DND-41 (cell line): Measurements from ENCODE around the gene TSSC4.
A peak's percentile ranks its signal among the peaks of the same experiment; 100 is the strongest.

ENCODE experiments used
- ATAC-seq: fragments of 200-7000 bp; cut with Tn5 transposase; 3 replicates; pipeline ENCODE4 v1.9.1; 2021; ENCODE audit warnings: low read depth; ENCODE audit not compliant: insufficient read depth
- DNase-seq: peaks from one replicate; pipeline ENCODE4 v3.0.0-alpha.2; 2020
- H2AFZ ChIP-seq: 2 replicates; pipeline ENCODE4 v1.6.0; 2012; ENCODE audit warnings: low read depth, low read length
- H3K27ac ChIP-seq: 2 replicates; pipeline ENCODE4 v1.5.1; 2012; ENCODE audit warnings: low read length, inconsistent platforms
- H3K27me3 ChIP-seq: fragments of 200-600 bp; sonication (generic); 2 replicates; pipeline ENCODE4 v1.6.0; 2012; ENCODE audit warnings: low read length, mild to moderate bottlenecking, inconsistent platforms; ENCODE audit not compliant: insufficient read depth, poor library complexity
- H3K36me3 ChIP-seq: 2 replicates; pipeline ENCODE4 v1.5.1; 2012; ENCODE audit warnings: low read length, inconsistent platforms; ENCODE audit not compliant: insufficient read depth
- H3K4me1 ChIP-seq: 2 replicates; pipeline ENCODE4 v1.5.1; 2012; ENCODE audit warnings: mild to moderate bottlenecking, low read length; ENCODE audit not compliant: insufficient read depth
- H3K4me2 ChIP-seq: 2 replicates; pipeline ENCODE4 v1.6.0; 2012; ENCODE audit warnings: mild to moderate bottlenecking, moderate library complexity, low read length, inconsistent platforms; ENCODE audit not compliant: insufficient read depth
- H3K4me3 ChIP-seq, 2 experiments: fragments of 200-600 bp in 1 of 2; shearing (Covaris generic) in 1 of 2; 2 replicates each; pipeline ENCODE4 v1.5.1; 2012 to 2016; ENCODE audit warnings: inconsistent platforms in 2 of 2, low read length in 2 of 2, mild to moderate bottlenecking in 2 of 2, low read depth in 1 of 2, moderate library complexity in 1 of 2
- H3K79me2 ChIP-seq: 2 replicates; pipeline ENCODE4 v1.6.0; 2012; ENCODE audit warnings: low read length, inconsistent platforms; ENCODE audit not compliant: insufficient read depth
- H3K9ac ChIP-seq: 2 replicates; pipeline ENCODE4 v1.6.0; 2012; ENCODE audit warnings: low read depth, mild to moderate bottlenecking, inconsistent platforms, low read length, moderate library complexity
- H3K9me3 ChIP-seq: 2 replicates; pipeline ENCODE4 v1.5.1; 2012; ENCODE audit warnings: low read length, moderate library complexity, mild to moderate bottlenecking, inconsistent platforms; ENCODE audit not compliant: insufficient read depth, severe bottlenecking
- H4K20me1 ChIP-seq: 2 replicates; pipeline ENCODE4 v1.6.0; 2012; ENCODE audit warnings: low read length; ENCODE audit not compliant: insufficient read depth
- EZH2 ChIP-seq: IDR thresholded peaks from 3 replicates; pipeline ENCODE4 v1.6.1; 2012; ENCODE audit warnings: borderline replicate concordance, low read depth, mild to moderate bottlenecking, moderate library complexity, low read length, inconsistent platforms; ENCODE audit not compliant: severe bottlenecking
- TF ChIP-seq, protein P1 (sequence below): IDR thresholded peaks from 2 replicates; pipeline ENCODE4 v1.5.1; 2012; ENCODE audit warnings: borderline replicate concordance, low read length, moderate library complexity, mild to moderate bottlenecking; ENCODE audit not compliant: poor library complexity, severe bottlenecking; ENCODE audit errors: extremely low read depth

The TSSC4 gene

DNA sequence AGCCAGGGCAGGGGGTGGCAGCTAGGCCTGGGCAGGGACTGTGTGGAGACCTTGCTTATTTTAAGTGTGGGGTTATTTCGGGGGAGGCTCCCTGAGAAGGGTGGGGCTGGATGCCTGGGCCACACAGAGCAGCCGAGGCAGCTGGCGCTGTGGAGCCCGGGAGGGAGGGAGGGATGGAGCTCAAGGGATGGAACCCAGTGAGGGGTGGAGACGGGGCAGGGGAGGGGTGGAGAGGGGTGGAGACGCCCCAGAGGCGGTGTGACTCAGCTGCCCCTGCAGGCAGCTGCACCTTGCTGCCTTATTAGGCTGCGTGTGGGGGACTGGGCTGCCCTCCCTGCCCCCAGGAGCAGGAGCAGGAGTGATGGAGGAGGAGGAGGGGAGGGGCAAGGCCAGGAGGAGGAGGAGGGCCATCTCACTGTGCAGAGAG is 9.8 kb upstream of the TSSC4 start:
- peak; percentile 27 for DNase-seq
- Histone ChIP-seq H3K9ac (no peak overlapping the region), H3K36me3 (peaks cover 92% of the 10 kb centered on the region)

DNA sequence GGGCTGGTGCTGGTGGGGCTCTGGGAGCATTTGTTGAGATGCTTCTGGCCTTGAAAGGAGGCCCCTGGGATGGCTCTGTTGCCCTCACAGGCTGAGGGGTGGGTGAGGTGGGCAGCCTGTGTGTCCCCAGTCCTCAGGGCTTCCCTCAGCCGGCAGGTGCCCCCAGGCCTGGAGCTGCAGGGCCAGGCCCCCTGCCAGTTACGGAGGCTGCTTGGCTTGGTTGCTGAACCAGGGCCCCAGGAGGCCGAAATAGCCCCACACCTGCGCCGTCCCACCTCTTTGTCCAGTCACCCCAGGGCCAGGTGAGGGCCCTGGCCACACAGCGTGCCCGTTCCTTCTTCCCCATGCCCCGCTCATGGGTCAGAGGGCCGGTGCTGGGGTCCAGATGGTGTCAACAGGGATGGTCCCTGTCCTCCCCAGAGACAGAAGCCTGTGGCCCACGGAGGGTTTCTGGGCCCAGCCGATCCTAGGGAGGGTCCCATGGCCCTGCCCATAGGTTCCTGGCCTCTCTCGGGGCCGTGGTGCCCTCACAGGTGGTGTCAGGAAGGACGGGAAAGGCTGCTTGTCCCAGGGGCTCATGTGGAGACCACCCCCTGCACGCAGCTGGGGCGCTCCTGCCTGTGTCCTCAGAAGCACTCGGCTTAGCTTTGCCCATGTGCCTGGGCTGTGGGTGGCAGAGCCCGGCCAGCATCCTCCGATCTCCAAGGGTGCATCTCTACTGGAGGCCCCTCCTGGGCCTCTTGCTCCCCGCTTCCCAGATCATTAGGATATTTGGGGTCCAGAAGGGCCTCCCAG is 9.2 kb upstream of the TSSC4 start:
- H3K4me2 ChIP-seq: no peak overlapping the region
- no peak overlapping the region for H3K4me3 ChIP-seq
- no peak overlapping the region for H2AFZ ChIP-seq
- no peak overlapping the region for H3K9ac ChIP-seq
- H4K20me1 ChIP-seq: peaks cover 89% of the 10 kb centered on the region
- H3K27ac ChIP-seq: no peak overlapping the region
- H3K79me2 ChIP-seq: peaks cover 69% of the 10 kb centered on the region
- DNase-seq (no peak), ATAC-seq (no peak)
- H3K4me1 ChIP-seq: no peaks in the 10 kb centered on the region
- peaks cover 92% of the 10 kb centered on the region for H3K36me3 ChIP-seq
- TF ChIP-seq EZH2: no peak
- TF ChIP-seq, protein P1, sequence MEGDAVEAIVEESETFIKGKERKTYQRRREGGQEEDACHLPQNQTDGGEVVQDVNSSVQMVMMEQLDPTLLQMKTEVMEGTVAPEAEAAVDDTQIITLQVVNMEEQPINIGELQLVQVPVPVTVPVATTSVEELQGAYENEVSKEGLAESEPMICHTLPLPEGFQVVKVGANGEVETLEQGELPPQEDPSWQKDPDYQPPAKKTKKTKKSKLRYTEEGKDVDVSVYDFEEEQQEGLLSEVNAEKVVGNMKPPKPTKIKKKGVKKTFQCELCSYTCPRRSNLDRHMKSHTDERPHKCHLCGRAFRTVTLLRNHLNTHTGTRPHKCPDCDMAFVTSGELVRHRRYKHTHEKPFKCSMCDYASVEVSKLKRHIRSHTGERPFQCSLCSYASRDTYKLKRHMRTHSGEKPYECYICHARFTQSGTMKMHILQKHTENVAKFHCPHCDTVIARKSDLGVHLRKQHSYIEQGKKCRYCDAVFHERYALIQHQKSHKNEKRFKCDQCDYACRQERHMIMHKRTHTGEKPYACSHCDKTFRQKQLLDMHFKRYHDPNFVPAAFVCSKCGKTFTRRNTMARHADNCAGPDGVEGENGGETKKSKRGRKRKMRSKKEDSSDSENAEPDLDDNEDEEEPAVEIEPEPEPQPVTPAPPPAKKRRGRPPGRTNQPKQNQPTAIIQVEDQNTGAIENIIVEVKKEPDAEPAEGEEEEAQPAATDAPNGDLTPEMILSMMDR: no peak
- no peaks in the 10 kb centered on the region for H3K9me3 ChIP-seq
- H3K27me3 ChIP-seq: no peaks in the 10 kb centered on the region

More for the DNA sequence above, 9.8 kb upstream of the TSSC4 start:
- H4K20me1 ChIP-seq: peaks cover 94% of the 10 kb centered on the region
- peak; percentile 47 for ATAC-seq
- TF ChIP-seq, protein P1: no peak
- no peak for TF ChIP-seq EZH2
- no peak overlapping the region for H3K27ac ChIP-seq
- no peaks in the 10 kb centered on the region for H3K27me3 ChIP-seq
- no peaks in the 10 kb centered on the region for H3K4me1 ChIP-seq
- no peak overlapping the region for H2AFZ ChIP-seq
- no peak overlapping the region for H3K4me2 ChIP-seq
- peaks cover 76% of the 10 kb centered on the region for H3K79me2 ChIP-seq
- no peak overlapping the region for H3K4me3 ChIP-seq
- H3K9me3 ChIP-seq: no peaks in the 10 kb centered on the region

DNA sequence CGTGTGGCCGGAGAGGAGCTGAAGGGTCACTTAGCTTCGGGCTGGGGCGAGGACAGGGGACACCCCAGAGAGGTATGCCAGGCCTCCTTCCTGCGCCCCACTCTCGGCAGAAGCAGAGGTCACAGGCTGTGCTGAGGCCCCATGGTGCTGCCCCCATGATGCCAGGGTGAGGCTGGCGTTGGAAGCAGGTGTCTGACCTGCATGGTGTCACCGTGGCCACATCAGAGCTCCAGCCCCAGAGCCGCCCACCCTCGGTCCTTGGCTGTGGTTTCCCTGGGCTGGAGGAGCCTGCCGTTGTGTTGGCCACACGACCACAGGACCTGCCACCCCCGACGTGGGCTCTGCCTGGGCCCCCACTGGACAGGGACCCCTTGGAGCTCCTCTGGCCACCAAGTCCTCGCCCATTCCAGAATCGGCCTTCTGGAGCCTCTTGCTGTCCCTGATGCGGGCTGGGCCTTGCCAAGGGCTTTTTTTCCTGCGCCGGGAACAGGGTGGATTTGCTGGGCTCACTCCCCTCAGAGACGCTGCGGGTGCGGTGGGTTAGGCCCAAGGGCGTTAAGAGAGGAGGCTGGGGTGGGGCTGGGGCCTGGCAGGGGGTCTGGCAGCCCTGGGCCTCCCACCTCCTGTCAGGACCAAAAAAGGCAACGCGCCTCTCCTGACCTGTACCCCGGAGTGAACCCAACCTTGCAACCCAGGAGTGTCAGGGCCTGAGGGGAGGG is 8.2 kb upstream of the TSSC4 start:
- DNase-seq (no peak), ATAC-seq (no peak)
- no peak overlapping the region for H3K4me2 ChIP-seq
- no peak for TF ChIP-seq EZH2
- TF ChIP-seq, protein P1: no peak
- no peak overlapping the region for H3K9ac ChIP-seq
- H4K20me1 ChIP-seq: peaks cover 79% of the 10 kb centered on the region
- H2AFZ ChIP-seq: no peak overlapping the region
- no peak overlapping the region for H3K27ac ChIP-seq
- no peaks in the 10 kb centered on the region for H3K9me3 ChIP-seq
- peaks cover 59% of the 10 kb centered on the region for H3K79me2 ChIP-seq
- no peaks in the 10 kb centered on the region for H3K27me3 ChIP-seq
- no peak overlapping the region for H3K4me3 ChIP-seq
- peaks cover 92% of the 10 kb centered on the region for H3K36me3 ChIP-seq
- no peaks in the 10 kb centered on the region for H3K4me1 ChIP-seq
